Sigmoid colon (tissue), 7 donors: ENCODE measurements around the gene FBXO21. TPM values are rescaled to one million over a fixed set of nuclear protein-coding genes. Genes with fewer than 3 reads are reported as not detected.

ENCODE experiments used
- DNase-seq: peaks from one replicate; pipeline ENCODE4 v3.0.0-alpha.2; 2019
- H3K27ac ChIP-seq, 4 donors: fragments of 200-600 bp; sonication (generic); one replicate each; pipeline ENCODE4 v1.5.1; 2016 to 2019; ENCODE audit warnings: mild to moderate bottlenecking in 1 of 4
- H3K27me3 ChIP-seq, 3 donors: fragments of 200-600 bp; sonication (generic); one replicate each; pipeline ENCODE4 v1.5.1; 2019; ENCODE audit warnings: mild to moderate bottlenecking in 1 of 3
- H3K36me3 ChIP-seq, 4 donors: fragments of 200-600 bp; sonication (generic); one replicate each; pipeline ENCODE4 v1.5.1; 2016 to 2019
- H3K4me1 ChIP-seq, 4 donors: fragments of 200-600 bp; sonication (generic); one replicate each; pipeline ENCODE4 v1.5.1; 2017 to 2019
- H3K4me3 ChIP-seq, 4 donors: fragments of 200-600 bp; sonication (generic); one replicate each; pipeline ENCODE4 v1.5.1; 2017 to 2019; ENCODE audit warnings: mild to moderate bottlenecking in 2 of 4, moderate library complexity in 1 of 4
- H3K9me3 ChIP-seq, 4 donors: fragments of 200-600 bp in 3 of 4; sonication (generic) in 3 of 4; one replicate each; pipeline versions ENCODE4 v1.5.1 to v1.6.1; 2013 to 2019
- CTCF ChIP-seq, 4 experiments: fragments of 450-650 bp in 3 of 4; fragments of 200-600 bp in 1 of 4; IDR thresholded peaks; one replicate each; pipeline ENCODE4 v1.5.1; 2016 to 2019; ENCODE audit warnings: antibody characterized with exemption in 4 of 4, mild to moderate bottlenecking in 3 of 4, moderate library complexity in 2 of 4
- EP300 ChIP-seq, 4 donors: sonication (generic); formaldehyde crosslinking; IDR thresholded peaks; one replicate each; pipeline ENCODE4 v1.6.1; 2017; ENCODE audit warnings: antibody characterized with exemption in 4 of 4
- POLR2A ChIP-seq, 2 donors: fragments of 450-650 bp; IDR thresholded peaks; one replicate each; pipeline ENCODE4 v1.6.1; 2016; ENCODE audit warnings: antibody characterized with exemption in 2 of 2, mild to moderate bottlenecking in 2 of 2, moderate library complexity in 2 of 2
- POLR2AphosphoS5 ChIP-seq, 4 donors: sonication (generic); formaldehyde crosslinking; IDR thresholded peaks; one replicate each; pipeline ENCODE4 v1.6.1; 2017; ENCODE audit warnings: antibody characterized with exemption in 4 of 4
- WGBS, 2 donors: extraction: QIAGEN DNeasy Blood & Tissue Kit; methylation state at CpG; one replicate each; pipeline ENCODE4 v1.1.7; 2013; 5-methylcytosine and 5-hydroxymethylcytosine counted together
- intact Hi-C: fragments of 100-400 bp; cut with DNase I; formaldehyde crosslinking; loops from one replicate; pipeline ENCODE4 v1.15.1; 2023
- polyA plus RNA-seq, 3 donors: library from polyadenylated mRNA; stranded (reverse); fragments of 200-250 nt; gene quantifications; one replicate each; pipeline ENCODE4 v1.2.3, GENCODE V29; 2013
- total RNA-seq, 4 donors: library from RNA; depleted of rRNA; stranded (reverse); fragments of >200 nt; gene quantifications; one replicate each; pipeline ENCODE4 v1.1.0, GENCODE V29; 2016
- donor health status: healthy with polysubstance abuse.
- donor health status: Bipolar disorder and iron deficiency.
- donor health status: healthy.

FBXO21 gene
- total and polyA plus RNA-seq, 7 donors, result 6.6 to 134 (median 40.7) TPM

DNA sequence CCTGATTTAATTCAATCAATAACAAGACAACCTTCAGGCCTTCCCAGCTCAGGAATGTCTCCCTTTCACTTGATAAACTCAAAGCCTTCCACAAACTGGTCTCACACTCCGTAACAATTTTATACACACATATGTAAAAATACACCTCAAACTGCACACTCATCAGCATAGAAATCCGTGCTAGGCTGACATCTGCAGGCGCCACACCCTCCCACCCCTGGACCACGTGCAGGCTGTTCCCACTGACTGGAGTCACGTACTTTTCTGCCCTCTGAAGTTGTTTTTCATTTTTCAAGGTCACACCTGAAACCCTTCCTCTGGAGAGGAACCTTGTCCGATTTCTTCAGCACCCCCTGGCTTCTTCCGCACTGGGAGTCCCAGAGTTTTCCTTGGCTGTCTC, 27.6 kb downstream of the FBXO21 start:
- DNase-seq, result no peak
- peaks cover 46 to 100% (median 62%) of the 10 kb centered on the region in 4 donors for H3K36me3 ChIP-seq

GRCh38 chr12:117162167-117162539, 28.1 kb downstream of the FBXO21 start:
- TF ChIP-seq POLR2A (IDR thresholded peaks at IDR 0.05) (no peak), EP300 (IDR thresholded peaks at IDR 0.05) (no peak), POLR2AphosphoS5 (IDR thresholded peaks at IDR 0.05) (no peak), CTCF (IDR thresholded peaks at IDR 0.05) (no peak)
- H3K4me1 ChIP-seq, result no peaks in the 10 kb centered on the region
- no peaks in the 10 kb centered on the region for H3K27me3 ChIP-seq
- WGBS, 2 donors, result 96 to 97% methylated on average over 8 of the region's 8 CpGs
- no peaks in the 10 kb centered on the region for H3K9me3 ChIP-seq
- DNase-seq, result no peak
- H3K36me3 ChIP-seq, result peaks cover 46 to 100% (median 62%) of the 10 kb centered on the region in 4 donors
- H3K4me3 ChIP-seq, result no peak overlapping the region
- H3K27ac ChIP-seq, result no peak overlapping the region
- intact Hi-C loops, result no loop called here

More for the DNA sequence above, 27.6 kb downstream of the FBXO21 start:
- Histone ChIP-seq H3K4me1 (no peaks in the 10 kb centered on the region), H3K9me3 (no peaks in the 10 kb centered on the region), H3K27me3 (no peaks in the 10 kb centered on the region), H3K4me3 (no peak overlapping the region), H3K27ac (no peak overlapping the region)
- 76 to 89% methylated on average over 7 of the region's 7 CpGs for WGBS, 2 donors
- intact Hi-C loops, result no loop called here
- TF ChIP-seq POLR2A (IDR thresholded peaks at IDR 0.05) (no peak), EP300 (IDR thresholded peaks at IDR 0.05) (no peak)

GRCh38 chr12:117161460-117162166, 28.7 kb downstream of the FBXO21 start:
- no peak for DNase-seq
- no peak for TF ChIP-seq CTCF (IDR thresholded peaks at IDR 0.05)
- TF ChIP-seq EP300 (IDR thresholded peaks at IDR 0.05), result no peak
- no peak for TF ChIP-seq POLR2A (IDR thresholded peaks at IDR 0.05)
- no peak for TF ChIP-seq POLR2AphosphoS5 (IDR thresholded peaks at IDR 0.05)
- no peaks in the 10 kb centered on the region for H3K27me3 ChIP-seq
- no peak overlapping the region for H3K27ac ChIP-seq
- no peak overlapping the region for H3K4me3 ChIP-seq
- H3K36me3 ChIP-seq, result peaks cover 46 to 100% (median 60%) of the 10 kb centered on the region in 4 donors
- WGBS, 2 donors, result 89 to 90% methylated on average over 10 of the region's 10 CpGs
- H3K4me1 ChIP-seq, result no peaks in the 10 kb centered on the region
- H3K9me3 ChIP-seq, result no peaks in the 10 kb centered on the region
- intact Hi-C loops, result no loop called here

GRCh38 chr12:117159674-117160073, 30.6 kb downstream of the FBXO21 start:
- H3K9me3 ChIP-seq, result no peaks in the 10 kb centered on the region
- no peak for TF ChIP-seq POLR2A (IDR thresholded peaks at IDR 0.05)
- no peak for TF ChIP-seq POLR2AphosphoS5 (IDR thresholded peaks at IDR 0.05)
- no peak for TF ChIP-seq EP300 (IDR thresholded peaks at IDR 0.05)
- no peak for TF ChIP-seq CTCF (IDR thresholded peaks at IDR 0.05)
- peaks cover 50 to 100% (median 64%) of the 10 kb centered on the region in 4 donors for H3K36me3 ChIP-seq
- intact Hi-C loops, result no loop called here
- DNase-seq, result no peak
- H3K27ac ChIP-seq, result no peak overlapping the region
- WGBS, 2 donors, result 89 to 93% methylated on average over 9 of the region's 9 CpGs
- H3K4me1 ChIP-seq, result no peaks in the 10 kb centered on the region
- H3K27me3 ChIP-seq, result no peaks in the 10 kb centered on the region
- H3K4me3 ChIP-seq, result no peak overlapping the region

DNA sequence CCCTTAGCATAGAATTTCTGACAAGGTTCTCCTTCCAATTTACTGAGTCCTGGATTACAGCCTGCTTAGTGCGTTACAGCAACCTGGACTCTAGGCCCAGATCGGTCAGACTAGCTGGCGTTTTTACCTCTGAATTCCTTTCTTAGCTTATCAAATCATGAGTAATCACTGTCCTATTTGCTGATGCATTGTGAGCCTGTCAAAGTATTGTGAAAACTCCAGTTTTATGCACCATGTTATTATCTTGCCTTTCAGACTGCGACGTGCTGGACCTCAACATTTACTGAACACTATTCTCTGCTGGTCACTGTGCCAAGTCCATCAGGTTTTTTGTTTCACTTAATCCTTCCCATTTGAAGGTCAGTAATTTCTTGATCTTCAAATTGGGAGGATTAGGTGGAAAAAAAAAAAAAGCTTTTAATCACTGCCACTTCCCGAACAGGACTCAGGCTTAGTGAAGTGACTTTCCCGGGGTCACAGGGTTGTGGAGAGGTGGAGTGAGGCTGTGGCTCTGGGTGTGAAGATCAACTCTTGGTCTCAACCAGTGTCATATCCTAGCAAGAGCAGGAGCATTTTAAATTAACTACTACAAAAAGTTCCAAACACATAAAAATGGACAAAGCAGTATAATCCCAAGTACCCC, 31.2 kb downstream of the FBXO21 start:
- Histone ChIP-seq H3K27me3 (no peaks in the 10 kb centered on the region), H3K9me3 (no peaks in the 10 kb centered on the region), H3K4me3 (no peak overlapping the region), H3K27ac (no peak overlapping the region), H3K4me1 (no peaks in the 10 kb centered on the region), H3K36me3 (peaks cover 46 to 99% (median 66%) of the 10 kb centered on the region in 4 donors)
- intact Hi-C loops, result no loop called here
- DNase-seq, result no peak
- WGBS, 2 donors, result 88 to 95% methylated on average over 7 of the region's 7 CpGs
- TF ChIP-seq CTCF (IDR thresholded peaks at IDR 0.05) (no peak), EP300 (IDR thresholded peaks at IDR 0.05) (no peak), POLR2A (IDR thresholded peaks at IDR 0.05) (no peak), POLR2AphosphoS5 (IDR thresholded peaks at IDR 0.05) (no peak)
